Testis (tissue), 2 donors: Measurements from ENCODE around the gene TRIM14.

Experiments
- CTCF ChIP-seq, 3 experiments: fragments of 450-650 bp in 2 of 3; fragments of 200-600 bp in 1 of 3; sonication (generic) in 1 of 3; IDR thresholded peaks; one replicate each; pipeline ENCODE4 v1.5.1; 2016 to 2019; ENCODE audit warnings: antibody characterized with exemption in 3 of 3, mild to moderate bottlenecking in 2 of 3, moderate library complexity in 1 of 3
- POLR2A ChIP-seq: fragments of 450-650 bp; IDR thresholded peaks from one replicate; pipeline ENCODE4 v1.6.1; 2017; ENCODE audit warnings: antibody characterized with exemption, mild to moderate bottlenecking, moderate library complexity

DNA sequence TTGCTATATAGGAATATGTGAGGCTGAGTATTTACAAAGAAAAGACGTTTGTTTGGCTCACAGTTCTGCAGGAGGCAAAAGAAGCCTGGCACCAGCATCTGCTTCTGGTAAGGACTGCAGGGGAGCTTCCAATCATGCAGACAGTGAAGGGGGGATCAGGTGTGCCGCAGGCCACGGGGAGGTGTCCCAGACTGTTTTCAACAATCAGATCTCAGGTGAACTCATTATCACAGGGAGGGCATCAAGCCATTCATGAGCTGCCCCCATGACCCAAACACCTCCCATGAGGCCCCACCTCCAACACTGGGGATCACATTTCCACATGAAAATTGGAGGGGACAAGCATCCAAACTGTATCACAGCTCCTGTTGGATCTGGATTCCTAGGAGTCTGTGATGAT lies 30.4 kb upstream of the TRIM14 start:
- TF ChIP-seq CTCF (IDR thresholded peaks at IDR 0.05) (no peak), POLR2A (no peak)
